PC-9 (cell line): ENCODE measurements around the gene OSBPL8. TPM values are rescaled to one million over a fixed set of nuclear protein-coding genes. Genes with fewer than 3 reads are reported as not detected.
"Not testable (repeated sequence)": the region's sequence is repeated elsewhere in the genome, so short reads cannot be mapped to it uniquely, and the experiment has no call there.

Experiments
- BruUV-seq: library from RNA; stranded (reverse); fragments of 400-500 nt; replicated peaks from 2 replicates; lab custom pipeline; 2021; lab: Mats Ljungman, UMichigan
- CTCF ChIA-PET: fragments of 300-600 bp; sonication (Branson Sonifier 250); formaldehyde crosslinking; loops from one replicate; lab custom pipeline; 2022; ENCODE audit warnings: antibody characterized with exemption; lab: Charles Lee
- POLR2A ChIA-PET: fragments of 300-600 bp; sonication (Branson Sonifier 250); formaldehyde crosslinking; loops from one replicate; lab custom pipeline; 2022; ENCODE audit warnings: antibody characterized with exemption; ENCODE audit not compliant: unreplicated experiment; lab: Charles Lee
- DNase-seq, 2 experiments: peaks; one replicate each; pipeline versions ENCODE4 v3.0.0 to v3.0.0-alpha.2; 2015 to 2022; ENCODE audit warnings: mixed read lengths in 1 of 2
- H2AFZ ChIP-seq: fragments of 200-600 bp; sonication (generic); 2 replicates; pipeline ENCODE4 v1.8.1; 2017; ENCODE audit warnings: antibody characterized with exemption
- H3F3A ChIP-seq: fragments of 200-600 bp; sonication (generic); 2 replicates; pipeline ENCODE4 v1.8.1; 2017; ENCODE audit warnings: antibody characterized with exemption, mild to moderate bottlenecking, low read depth; ENCODE audit not compliant: insufficient read depth
- H3K27ac ChIP-seq: fragments of 200-600 bp; sonication (generic); 2 replicates; pipeline ENCODE4 v1.6.1; 2016; ENCODE audit warnings: mixed run types
- H3K27me3 ChIP-seq: fragments of 200-600 bp; sonication (generic); 2 replicates; pipeline ENCODE4 v1.6.1; 2016; ENCODE audit warnings: low read depth, mixed run types; ENCODE audit not compliant: insufficient read depth
- H3K36me3 ChIP-seq: fragments of 200-600 bp; sonication (generic); 2 replicates; pipeline ENCODE4 v1.6.1; 2016; ENCODE audit warnings: low read depth, mixed run types
- H3K4me1 ChIP-seq: fragments of 200-600 bp; sonication (generic); replicated peaks from 2 replicates; pipeline ENCODE4 v1.6.1; 2016; ENCODE audit warnings: mixed run types; ENCODE audit not compliant: insufficient read depth
- H3K4me2 ChIP-seq: fragments of 200-600 bp; sonication (generic); 2 replicates; pipeline ENCODE4 v1.6.1; 2017; ENCODE audit warnings: mixed run types
- H3K4me3 ChIP-seq: fragments of 200-600 bp; sonication (generic); 2 replicates; pipeline ENCODE4 v1.6.1; 2016; ENCODE audit warnings: mixed run types
- H3K79me2 ChIP-seq: fragments of 200-600 bp; sonication (generic); 2 replicates; pipeline ENCODE4 v1.6.1; 2017; ENCODE audit warnings: low read depth, mixed run types
- H3K9me2 ChIP-seq: fragments of 200-600 bp; sonication (generic); 2 replicates; pipeline ENCODE4 v1.8.1; 2017; ENCODE audit warnings: mild to moderate bottlenecking; ENCODE audit not compliant: insufficient read depth
- H3K9me3 ChIP-seq: fragments of 200-600 bp; sonication (generic); 2 replicates; pipeline ENCODE4 v1.8.1; 2016; ENCODE audit warnings: low read depth; ENCODE audit not compliant: insufficient read depth
- H4K20me1 ChIP-seq: fragments of 200-600 bp; sonication (generic); 2 replicates; pipeline ENCODE4 v1.8.1; 2017; ENCODE audit not compliant: insufficient read depth
- EZH2 ChIP-seq: fragments of 200-600 bp; sonication (generic); IDR thresholded peaks from 2 replicates; pipeline ENCODE4 v1.8.0; 2017; ENCODE audit warnings: antibody characterized with exemption, low read depth
- intact Hi-C: fragments of 100-400 bp; cut with micrococcal nuclease; formaldehyde crosslinking; loops from one replicate; pipeline ENCODE4 v1.10.0; 2022; ENCODE audit not compliant: unreplicated experiment
- total RNA-seq: library from RNA; stranded (reverse); gene quantifications from 2 replicates; pipeline ENCODE4 v1.2.3, GENCODE V29; 2021
- TF ChIP-seq, protein P1 (sequence below): fragments of 200-600 bp; sonication (generic); conservative IDR thresholded peaks from 2 replicates; pipeline ENCODE4 v1.6.1; 2017; ENCODE audit warnings: mixed run types, antibody characterized with exemption, mild to moderate bottlenecking, moderate library complexity

The OSBPL8 gene
- total RNA-seq, 1 experiment from 2014 or later: 53.2 TPM

DNA sequence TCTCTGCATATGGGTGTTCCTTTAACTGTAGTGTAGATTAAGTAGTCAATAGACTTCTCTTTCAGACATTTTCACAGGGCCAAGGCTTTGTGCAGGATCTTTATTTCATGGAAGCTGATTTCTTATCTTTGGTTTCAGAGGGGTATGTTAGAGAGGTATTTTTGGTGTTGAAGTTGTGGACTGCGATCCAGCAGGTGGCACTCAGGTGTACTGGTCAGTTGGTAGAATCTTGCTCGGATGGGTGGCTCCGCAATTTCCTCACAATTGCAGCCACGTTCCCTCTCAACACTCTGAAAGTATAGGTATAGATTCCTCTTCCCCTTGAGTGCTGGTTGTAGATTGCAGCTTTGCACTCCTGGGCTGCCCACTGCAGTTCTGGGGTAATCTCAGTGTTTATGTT is 44.3 kb downstream of the OSBPL8 start:
- H3K4me1 ChIP-seq: no peaks in the 10 kb centered on the region
- no peaks in the 10 kb centered on the region for H3K79me2 ChIP-seq
- no peaks in the 10 kb centered on the region for H3K9me2 ChIP-seq
- intact Hi-C loops: no loop called here
- no peaks in the 10 kb centered on the region for H3K9me3 ChIP-seq
- CTCF ChIA-PET: no interaction called here
- DNase-seq: no peak
- H4K20me1 ChIP-seq: no peaks in the 10 kb centered on the region
- no peaks in the 10 kb centered on the region for H3K36me3 ChIP-seq
- TF ChIP-seq EZH2: no peak
- TF ChIP-seq, protein P1, sequence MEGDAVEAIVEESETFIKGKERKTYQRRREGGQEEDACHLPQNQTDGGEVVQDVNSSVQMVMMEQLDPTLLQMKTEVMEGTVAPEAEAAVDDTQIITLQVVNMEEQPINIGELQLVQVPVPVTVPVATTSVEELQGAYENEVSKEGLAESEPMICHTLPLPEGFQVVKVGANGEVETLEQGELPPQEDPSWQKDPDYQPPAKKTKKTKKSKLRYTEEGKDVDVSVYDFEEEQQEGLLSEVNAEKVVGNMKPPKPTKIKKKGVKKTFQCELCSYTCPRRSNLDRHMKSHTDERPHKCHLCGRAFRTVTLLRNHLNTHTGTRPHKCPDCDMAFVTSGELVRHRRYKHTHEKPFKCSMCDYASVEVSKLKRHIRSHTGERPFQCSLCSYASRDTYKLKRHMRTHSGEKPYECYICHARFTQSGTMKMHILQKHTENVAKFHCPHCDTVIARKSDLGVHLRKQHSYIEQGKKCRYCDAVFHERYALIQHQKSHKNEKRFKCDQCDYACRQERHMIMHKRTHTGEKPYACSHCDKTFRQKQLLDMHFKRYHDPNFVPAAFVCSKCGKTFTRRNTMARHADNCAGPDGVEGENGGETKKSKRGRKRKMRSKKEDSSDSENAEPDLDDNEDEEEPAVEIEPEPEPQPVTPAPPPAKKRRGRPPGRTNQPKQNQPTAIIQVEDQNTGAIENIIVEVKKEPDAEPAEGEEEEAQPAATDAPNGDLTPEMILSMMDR: no peak
- H3K4me2 ChIP-seq: no peak overlapping the region
- no peak overlapping the region for H3K27ac ChIP-seq
- BruUV-seq: no TSS peak
- POLR2A ChIA-PET: no interaction called here
- no peaks in the 10 kb centered on the region for H3K27me3 ChIP-seq
- no peaks in the 10 kb centered on the region for H3F3A ChIP-seq
- no peak overlapping the region for H3K4me3 ChIP-seq
- no peak overlapping the region for H2AFZ ChIP-seq

GRCh38 chr12:76511116-76511716 is 48.4 kb downstream of the OSBPL8 start:
- H4K20me1 ChIP-seq, H3K9me3 ChIP-seq, H3K36me3 ChIP-seq, H3K4me1 ChIP-seq, H2AFZ ChIP-seq, H3K4me3 ChIP-seq, H3K27me3 ChIP-seq, H3F3A ChIP-seq, H3K9me2 ChIP-seq, H3K4me2 ChIP-seq, H3K27ac ChIP-seq, H3K79me2 ChIP-seq, BruUV-seq, intact Hi-C loops, CTCF ChIA-PET: not testable (repeated sequence)
- POLR2A ChIA-PET: interaction anchor here (0.6 kb wide), 1 partner anchor 36 kb away, joined by 7 read pairs; no protein-coding TSS in a partner anchor
- peak in 1 of 2 experiments; percentile 8 for DNase-seq

DNA sequence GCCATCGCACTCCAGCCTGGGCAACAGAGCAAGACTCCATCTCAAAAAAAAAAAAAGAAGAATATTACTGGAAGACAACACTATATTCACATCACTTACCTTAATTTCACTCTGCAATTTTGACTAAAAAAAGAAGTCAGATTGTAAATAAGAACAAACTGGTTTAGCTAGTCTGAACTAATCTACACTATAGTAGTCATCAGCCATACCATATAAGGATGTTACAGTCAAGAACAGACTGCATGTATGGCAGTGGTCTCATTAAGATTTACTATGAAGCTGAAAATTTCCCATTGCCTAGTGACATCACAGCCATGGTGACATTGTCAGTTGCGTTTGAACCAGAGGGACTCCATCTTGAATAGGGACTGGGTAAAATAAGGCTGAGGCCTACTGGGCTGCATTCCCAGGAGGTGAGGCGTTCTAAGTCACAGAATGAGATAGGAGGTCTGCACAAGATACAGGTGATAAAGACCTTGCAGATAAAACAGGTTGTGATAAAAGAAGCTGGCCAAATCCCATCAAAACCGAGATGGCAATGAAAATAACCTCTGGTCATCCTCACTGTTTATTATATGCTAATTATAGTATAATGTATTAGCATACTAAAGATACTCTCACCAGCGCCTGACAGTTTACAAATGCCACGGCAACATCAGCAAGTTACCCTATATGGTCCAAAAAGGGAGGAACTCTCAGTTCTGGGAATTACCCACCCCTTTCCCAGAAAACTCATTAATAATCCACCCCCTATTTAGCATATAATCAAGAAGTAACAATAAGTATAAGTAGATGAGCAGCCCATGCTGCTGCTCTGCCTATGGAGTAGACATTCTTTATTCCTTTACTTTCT is 51.2 kb downstream of the OSBPL8 start:
- Histone ChIP-seq H3K27me3 (no peaks in the 10 kb centered on the region), H3F3A (no peaks in the 10 kb centered on the region; the same call in 1 of the 2 replicates), H4K20me1 (no peaks in the 10 kb centered on the region), H3K79me2 (no peaks in the 10 kb centered on the region), H3K36me3 (no peaks in the 10 kb centered on the region), H3K27ac (no peak overlapping the region), H3K9me2 (no peaks in the 10 kb centered on the region), H3K9me3 (no peaks in the 10 kb centered on the region), H3K4me3 (no peak overlapping the region), H2AFZ (no peak overlapping the region), H3K4me2 (no peak overlapping the region), H3K4me1 (0 out of 2 replicates have a peak, but pooled peaks cover 5% of the 10 kb centered on the region)
- TF ChIP-seq, protein P1: no peak
- no peak for TF ChIP-seq EZH2
- no peak for DNase-seq
- intact Hi-C loops: no loop called here
- POLR2A ChIA-PET: no interaction called here
- no TSS peak for BruUV-seq
- CTCF ChIA-PET: no interaction called here
